Uterus (tissue), 2 donors: Measurements from ENCODE around the gene FST.

Source experiments
- POLR2A ChIP-seq, 2 donors: fragments of 450-650 bp; IDR thresholded peaks; one replicate each; pipeline ENCODE4 v1.6.1; 2016; ENCODE audit warnings: antibody characterized with exemption in 2 of 2, mild to moderate bottlenecking in 1 of 2, moderate library complexity in 1 of 2
- TF ChIP-seq, protein P1 (sequence below), 4 experiments: fragments of 200-600 bp in 2 of 4; fragments of 450-650 bp in 2 of 4; sonication (generic) in 2 of 4; IDR thresholded peaks; one replicate each; pipeline ENCODE4 v1.5.1; 2016 to 2019; ENCODE audit warnings: antibody characterized with exemption in 4 of 4, mild to moderate bottlenecking in 2 of 4, moderate library complexity in 1 of 4

DNA sequence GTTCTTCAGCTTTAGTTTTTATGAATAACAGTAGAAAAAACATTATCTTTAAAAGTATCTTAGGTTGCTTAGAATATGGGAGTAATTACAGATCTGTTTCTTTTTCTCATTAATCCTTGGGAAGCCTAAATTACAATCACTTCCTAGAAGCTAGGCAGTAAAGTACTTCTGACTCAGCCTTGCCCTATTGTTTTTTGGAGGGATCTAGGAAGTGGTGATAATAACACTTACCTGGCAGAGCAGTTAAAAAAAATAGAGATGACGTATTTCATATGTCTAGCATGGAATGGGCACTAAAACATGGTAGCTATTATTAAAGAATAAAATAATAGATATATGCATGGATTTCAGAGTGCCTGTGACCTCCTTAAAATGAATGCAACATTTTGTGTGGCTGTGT lies 8.2 kb upstream of the FST start:
- TF ChIP-seq, protein P1, sequence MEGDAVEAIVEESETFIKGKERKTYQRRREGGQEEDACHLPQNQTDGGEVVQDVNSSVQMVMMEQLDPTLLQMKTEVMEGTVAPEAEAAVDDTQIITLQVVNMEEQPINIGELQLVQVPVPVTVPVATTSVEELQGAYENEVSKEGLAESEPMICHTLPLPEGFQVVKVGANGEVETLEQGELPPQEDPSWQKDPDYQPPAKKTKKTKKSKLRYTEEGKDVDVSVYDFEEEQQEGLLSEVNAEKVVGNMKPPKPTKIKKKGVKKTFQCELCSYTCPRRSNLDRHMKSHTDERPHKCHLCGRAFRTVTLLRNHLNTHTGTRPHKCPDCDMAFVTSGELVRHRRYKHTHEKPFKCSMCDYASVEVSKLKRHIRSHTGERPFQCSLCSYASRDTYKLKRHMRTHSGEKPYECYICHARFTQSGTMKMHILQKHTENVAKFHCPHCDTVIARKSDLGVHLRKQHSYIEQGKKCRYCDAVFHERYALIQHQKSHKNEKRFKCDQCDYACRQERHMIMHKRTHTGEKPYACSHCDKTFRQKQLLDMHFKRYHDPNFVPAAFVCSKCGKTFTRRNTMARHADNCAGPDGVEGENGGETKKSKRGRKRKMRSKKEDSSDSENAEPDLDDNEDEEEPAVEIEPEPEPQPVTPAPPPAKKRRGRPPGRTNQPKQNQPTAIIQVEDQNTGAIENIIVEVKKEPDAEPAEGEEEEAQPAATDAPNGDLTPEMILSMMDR (IDR thresholded peaks at IDR 0.05) = no peak
- no peak for TF ChIP-seq POLR2A (IDR thresholded peaks at IDR 0.05)
